Vagina (tissue), 2 donors: ENCODE measurements around the gene ATP5MC2. TPM values are rescaled to one million over a fixed set of nuclear protein-coding genes. Genes with fewer than 3 reads are reported as not detected.

Experiments used
- DNase-seq, 2 donors: peaks; one replicate each; pipeline ENCODE4 v3.0.0-alpha.2; 2017; ENCODE audit errors: extremely low spot score in 2 of 2
- H3K27ac ChIP-seq: fragments of 200-600 bp; sonication (generic); one replicate; pipeline ENCODE4 v1.5.1; 2019
- H3K27me3 ChIP-seq: fragments of 200-600 bp; sonication (generic); one replicate; pipeline ENCODE4 v1.5.1; 2019
- H3K36me3 ChIP-seq, 2 donors: fragments of 200-600 bp; sonication (generic); one replicate each; pipeline ENCODE4 v1.5.1; 2017 to 2019
- H3K4me1 ChIP-seq: fragments of 200-600 bp; sonication (generic); one replicate; pipeline ENCODE4 v1.5.1; 2019
- H3K4me3 ChIP-seq, 2 donors: fragments of 200-600 bp; sonication (generic); 1 replicate in 1 of 2; 2 replicates in 1 of 2; pipeline ENCODE4 v1.5.1; 2016 to 2019
- H3K9me3 ChIP-seq: fragments of 200-600 bp; sonication (generic); one replicate; pipeline ENCODE4 v1.5.1; 2019
- POLR2A ChIP-seq, 2 donors: fragments of 450-650 bp; IDR thresholded peaks; one replicate each; pipeline ENCODE4 v1.6.1; 2017; ENCODE audit warnings: antibody characterized with exemption in 2 of 2, mild to moderate bottlenecking in 2 of 2, moderate library complexity in 2 of 2
- POLR2AphosphoS5 ChIP-seq, 2 donors: sonication (generic); formaldehyde crosslinking; IDR thresholded peaks; one replicate each; pipeline ENCODE4 v1.9.0; 2017; ENCODE audit warnings: antibody characterized with exemption in 2 of 2, mild to moderate bottlenecking in 2 of 2, low read depth in 1 of 2; ENCODE audit not compliant: insufficient read depth in 1 of 2
- intact Hi-C: fragments of 100-400 bp; cut with DNase I; formaldehyde crosslinking; loops from one replicate; pipeline ENCODE4 v1.15.1; 2023
- total RNA-seq: library from RNA; depleted of rRNA; stranded (reverse); fragments of >200 nt; gene quantifications from one replicate; pipeline ENCODE4 v1.2.3, GENCODE V29; 2016
- TF ChIP-seq, protein P1 (sequence below), 3 experiments: fragments of 450-650 bp in 2 of 3; fragments of 200-600 bp in 1 of 3; sonication (generic) in 1 of 3; IDR thresholded peaks; one replicate each; pipeline ENCODE4 v1.5.1; 2017 to 2019; ENCODE audit warnings: antibody characterized with exemption in 3 of 3, mild to moderate bottlenecking in 2 of 3, moderate library complexity in 2 of 3

Gene ATP5MC2
- total RNA-seq, 1 donor from 2014 or later, result 311 TPM

DNA sequence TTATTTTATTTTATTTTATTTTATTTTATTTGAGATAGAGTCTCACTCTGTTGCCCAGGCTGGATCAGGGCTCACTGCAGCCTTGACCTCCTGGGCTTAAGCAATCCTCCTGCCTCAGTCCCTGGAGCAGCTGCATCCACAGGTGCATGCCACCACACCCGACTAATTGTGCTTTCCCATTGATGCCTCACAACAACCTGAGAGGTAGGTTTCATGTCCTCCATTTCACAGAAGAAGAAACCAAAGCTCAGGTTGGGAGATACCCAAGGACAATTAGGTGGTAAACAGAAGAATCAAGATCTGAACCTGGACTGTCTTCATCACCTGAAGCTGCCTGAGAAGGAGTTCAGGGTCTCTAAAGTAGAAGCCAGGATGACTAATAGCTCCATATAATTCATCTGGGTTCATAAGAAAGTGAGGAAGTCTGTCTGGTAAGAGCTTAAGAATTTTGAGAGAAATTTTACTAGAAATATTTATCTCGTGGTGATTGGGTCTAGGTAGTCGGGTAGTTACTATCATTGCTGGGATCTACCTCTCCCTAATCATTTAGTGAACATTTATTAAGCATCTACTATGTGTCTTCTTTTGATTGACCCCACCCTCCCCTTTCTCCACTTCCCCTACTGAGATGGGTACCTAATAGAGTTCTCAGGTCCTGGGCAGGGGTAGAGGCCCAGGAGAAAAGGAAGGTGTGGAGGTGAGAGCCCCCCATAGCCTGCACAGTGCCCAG is 23.2 kb upstream of the ATP5MC2 start:
- H3K4me3 ChIP-seq, result no peak overlapping the region
- H3K36me3 ChIP-seq, result no peaks in the 10 kb centered on the region
- H3K4me1 ChIP-seq, result peaks cover 27% of the 10 kb centered on the region
- no peaks in the 10 kb centered on the region for H3K9me3 ChIP-seq
- TF ChIP-seq POLR2A (IDR thresholded peaks at IDR 0.05), result no peak
- no peak for TF ChIP-seq POLR2AphosphoS5 (IDR thresholded peaks at IDR 0.05; ENCODE audit: insufficient read depth in 1 of 2, low read depth in 1 of 2)
- TF ChIP-seq, protein P1, sequence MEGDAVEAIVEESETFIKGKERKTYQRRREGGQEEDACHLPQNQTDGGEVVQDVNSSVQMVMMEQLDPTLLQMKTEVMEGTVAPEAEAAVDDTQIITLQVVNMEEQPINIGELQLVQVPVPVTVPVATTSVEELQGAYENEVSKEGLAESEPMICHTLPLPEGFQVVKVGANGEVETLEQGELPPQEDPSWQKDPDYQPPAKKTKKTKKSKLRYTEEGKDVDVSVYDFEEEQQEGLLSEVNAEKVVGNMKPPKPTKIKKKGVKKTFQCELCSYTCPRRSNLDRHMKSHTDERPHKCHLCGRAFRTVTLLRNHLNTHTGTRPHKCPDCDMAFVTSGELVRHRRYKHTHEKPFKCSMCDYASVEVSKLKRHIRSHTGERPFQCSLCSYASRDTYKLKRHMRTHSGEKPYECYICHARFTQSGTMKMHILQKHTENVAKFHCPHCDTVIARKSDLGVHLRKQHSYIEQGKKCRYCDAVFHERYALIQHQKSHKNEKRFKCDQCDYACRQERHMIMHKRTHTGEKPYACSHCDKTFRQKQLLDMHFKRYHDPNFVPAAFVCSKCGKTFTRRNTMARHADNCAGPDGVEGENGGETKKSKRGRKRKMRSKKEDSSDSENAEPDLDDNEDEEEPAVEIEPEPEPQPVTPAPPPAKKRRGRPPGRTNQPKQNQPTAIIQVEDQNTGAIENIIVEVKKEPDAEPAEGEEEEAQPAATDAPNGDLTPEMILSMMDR (IDR thresholded peaks at IDR 0.05), result no peak
- no peak for DNase-seq
- no peak overlapping the region for H3K27ac ChIP-seq
- intact Hi-C loops, result no loop called here
- H3K27me3 ChIP-seq, result peaks cover 12% of the 10 kb centered on the region

DNA sequence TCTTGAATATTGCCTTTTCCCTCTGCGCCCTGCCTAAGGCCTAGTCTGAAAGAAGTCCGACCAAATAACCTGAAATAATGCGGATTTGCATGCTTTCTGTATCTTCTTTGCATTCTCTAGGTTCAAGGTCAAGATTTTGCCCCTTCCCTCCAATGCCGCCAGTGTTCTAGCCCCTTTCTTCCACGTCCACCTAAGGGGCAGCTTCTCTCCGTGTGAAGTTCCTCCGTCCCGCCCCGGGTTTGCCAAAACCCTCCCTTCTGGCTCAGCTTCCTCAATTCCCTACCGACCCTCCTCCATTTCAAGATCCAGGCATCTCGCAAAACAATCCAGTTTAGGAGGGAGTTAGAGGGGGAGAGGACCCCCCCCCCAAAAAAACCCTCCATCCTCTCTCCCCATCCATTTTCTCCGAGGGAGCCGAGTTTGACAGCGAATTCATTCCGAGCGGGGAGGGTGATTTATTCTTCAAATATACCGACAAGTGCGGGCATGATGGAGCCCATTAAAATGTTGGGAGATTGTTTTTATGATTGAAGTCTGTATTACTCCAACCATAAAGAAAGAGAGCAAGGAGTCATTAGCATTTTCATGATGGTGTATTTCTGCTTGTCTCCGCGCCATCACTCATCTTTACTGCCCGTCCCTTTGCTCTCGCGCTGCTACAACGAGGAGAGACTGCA is 20.9 kb upstream of the ATP5MC2 start:
- peaks cover 27% of the 10 kb centered on the region for H3K4me1 ChIP-seq
- peak overlapping the region; percentile 30 to 32 for H3K4me3 ChIP-seq
- H3K27ac ChIP-seq, result no peak overlapping the region
- H3K36me3 ChIP-seq, result no peaks in the 10 kb centered on the region
- intact Hi-C loops, result no loop called here
- peaks cover 12% of the 10 kb centered on the region for H3K27me3 ChIP-seq
- no peak for TF ChIP-seq POLR2A (IDR thresholded peaks at IDR 0.05)
- no peak for TF ChIP-seq POLR2AphosphoS5 (IDR thresholded peaks at IDR 0.05; ENCODE audit: insufficient read depth in 1 of 2, low read depth in 1 of 2)
- TF ChIP-seq, protein P1 (IDR thresholded peaks at IDR 0.05), result no peak
- no peaks in the 10 kb centered on the region for H3K9me3 ChIP-seq
- no peak for DNase-seq

DNA sequence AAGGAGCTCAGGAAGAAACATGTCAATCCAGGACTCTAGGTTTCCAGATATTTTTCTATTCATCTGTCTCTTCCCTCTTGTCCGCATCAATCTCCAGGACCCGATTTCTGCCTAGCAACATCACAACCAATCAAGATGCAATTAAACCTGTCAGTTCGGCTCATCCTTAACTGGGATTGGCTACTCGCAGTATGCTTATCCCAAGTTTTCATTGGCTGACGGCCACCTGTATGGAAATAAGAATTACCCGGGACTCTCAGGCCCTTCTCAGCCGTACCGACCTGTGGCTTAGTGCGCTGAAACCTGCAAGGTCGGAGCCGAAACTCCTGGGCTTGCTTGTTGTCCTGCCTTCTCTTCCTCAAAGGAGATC is 20.4 kb upstream of the ATP5MC2 start:
- H3K27ac ChIP-seq, result no peak overlapping the region
- intact Hi-C loops, result no loop called here
- no peak for DNase-seq
- peaks cover 12% of the 10 kb centered on the region for H3K27me3 ChIP-seq
- no peaks in the 10 kb centered on the region for H3K36me3 ChIP-seq
- peak in 1 of 2 donors; percentile 16 for TF ChIP-seq POLR2AphosphoS5 (IDR thresholded peaks at IDR 0.05; ENCODE audit: insufficient read depth in 1 of 2, low read depth in 1 of 2)
- TF ChIP-seq, protein P1 (IDR thresholded peaks at IDR 0.05), result no peak
- no peak for TF ChIP-seq POLR2A (IDR thresholded peaks at IDR 0.05)
- peak overlapping the region; percentile 30 to 32 for H3K4me3 ChIP-seq
- no peaks in the 10 kb centered on the region for H3K9me3 ChIP-seq
- H3K4me1 ChIP-seq, result peaks cover 27% of the 10 kb centered on the region

DNA sequence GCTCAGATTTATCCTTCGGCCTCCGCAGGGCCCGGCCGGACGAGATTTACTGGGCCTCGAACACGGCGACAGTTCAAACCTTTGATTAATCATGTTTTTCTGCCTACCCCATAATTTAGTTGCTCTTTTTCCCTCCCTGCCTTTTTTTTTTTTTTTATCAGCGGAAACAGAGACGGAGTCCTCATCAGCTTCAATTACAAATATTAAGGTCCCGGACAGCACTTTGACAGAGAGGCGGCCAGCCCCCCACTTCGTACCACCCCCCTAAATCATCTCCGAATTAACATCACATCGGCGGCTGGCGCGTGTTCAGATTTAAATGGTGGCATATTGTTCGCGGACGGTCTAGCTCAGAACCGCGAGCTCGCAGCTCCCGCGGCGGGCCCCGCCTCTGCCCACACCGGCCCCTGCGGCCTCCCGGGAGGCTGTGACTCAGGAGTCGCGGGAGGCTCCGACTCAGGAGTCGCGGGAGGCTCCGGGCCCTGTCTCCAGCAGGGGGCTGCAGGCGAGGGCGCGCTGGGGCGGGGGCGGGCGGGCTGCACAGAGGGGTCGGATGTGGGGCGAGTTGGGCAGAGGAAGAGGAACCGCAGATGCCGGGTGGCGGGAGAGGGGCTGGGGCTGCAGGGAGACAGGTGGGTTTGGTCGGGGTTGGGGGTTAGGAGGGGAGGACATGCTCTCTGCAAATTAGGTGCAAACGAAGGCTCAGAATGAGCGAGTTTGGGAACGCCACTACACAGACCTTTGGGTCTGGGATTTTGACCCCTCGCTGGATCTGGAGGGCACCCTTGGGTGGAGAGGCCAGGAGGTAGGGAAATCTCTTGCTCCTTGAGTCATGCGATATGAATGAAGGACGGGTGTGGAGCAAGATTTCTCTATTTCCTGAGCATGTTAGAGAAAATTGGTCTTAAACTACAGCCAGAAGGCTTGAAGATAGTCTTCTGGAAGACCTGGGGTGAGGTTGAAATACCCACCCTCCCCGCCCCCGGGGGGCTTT is 19.6 kb upstream of the ATP5MC2 start:
- TF ChIP-seq, protein P1 (IDR thresholded peaks at IDR 0.05), result no peak
- TF ChIP-seq POLR2A (IDR thresholded peaks at IDR 0.05) (no peak), POLR2AphosphoS5 (IDR thresholded peaks at IDR 0.05; ENCODE audit: insufficient read depth in 1 of 2, low read depth in 1 of 2) (no peak)
- no peaks in the 10 kb centered on the region for H3K9me3 ChIP-seq
- intact Hi-C loops, result no loop called here
- H3K4me1 ChIP-seq, result peaks cover 27% of the 10 kb centered on the region
- H3K27me3 ChIP-seq, result peaks cover 12% of the 10 kb centered on the region
- H3K4me3 ChIP-seq, result peak overlapping the region; percentile 32 to 42
- no peaks in the 10 kb centered on the region for H3K36me3 ChIP-seq
- DNase-seq, result no peak
- H3K27ac ChIP-seq, result no peak overlapping the region
